Measurements from ENCODE around the gene SPINT3. TPM values are rescaled to one million over a fixed set of nuclear protein-coding genes. Genes with fewer than 3 reads are reported as not detected.

SPINT3 gene, protein sequence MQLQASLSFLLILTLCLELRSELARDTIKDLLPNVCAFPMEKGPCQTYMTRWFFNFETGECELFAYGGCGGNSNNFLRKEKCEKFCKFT
- total RNA-seq (ENCODE audit: unreplicated experiment): not detected
- long read RNA-seq: 0 reads

GRCh38 chr20:45515147-45515913, at the start of gene SPINT3:
SPINT3 (minus strand) TSS chr20:45515622; CDS start chr20:45515608, 14 bp downstream.
- H3K27ac Mint-ChIP-seq (ENCODE audit: unreplicated experiment): no peak within 1 kb of the TSS
- TF ChIP-seq, protein P1, sequence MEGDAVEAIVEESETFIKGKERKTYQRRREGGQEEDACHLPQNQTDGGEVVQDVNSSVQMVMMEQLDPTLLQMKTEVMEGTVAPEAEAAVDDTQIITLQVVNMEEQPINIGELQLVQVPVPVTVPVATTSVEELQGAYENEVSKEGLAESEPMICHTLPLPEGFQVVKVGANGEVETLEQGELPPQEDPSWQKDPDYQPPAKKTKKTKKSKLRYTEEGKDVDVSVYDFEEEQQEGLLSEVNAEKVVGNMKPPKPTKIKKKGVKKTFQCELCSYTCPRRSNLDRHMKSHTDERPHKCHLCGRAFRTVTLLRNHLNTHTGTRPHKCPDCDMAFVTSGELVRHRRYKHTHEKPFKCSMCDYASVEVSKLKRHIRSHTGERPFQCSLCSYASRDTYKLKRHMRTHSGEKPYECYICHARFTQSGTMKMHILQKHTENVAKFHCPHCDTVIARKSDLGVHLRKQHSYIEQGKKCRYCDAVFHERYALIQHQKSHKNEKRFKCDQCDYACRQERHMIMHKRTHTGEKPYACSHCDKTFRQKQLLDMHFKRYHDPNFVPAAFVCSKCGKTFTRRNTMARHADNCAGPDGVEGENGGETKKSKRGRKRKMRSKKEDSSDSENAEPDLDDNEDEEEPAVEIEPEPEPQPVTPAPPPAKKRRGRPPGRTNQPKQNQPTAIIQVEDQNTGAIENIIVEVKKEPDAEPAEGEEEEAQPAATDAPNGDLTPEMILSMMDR (IDR thresholded peaks at IDR 0.05; ENCODE audit: unreplicated experiment): no peak
- no peaks in the 10 kb centered on the region for H3K27me3 Mint-ChIP-seq (ENCODE audit: unreplicated experiment)
- no peaks in the 10 kb centered on the region for H3K9me3 Mint-ChIP-seq (ENCODE audit: unreplicated experiment)
- H3K4me3 Mint-ChIP-seq (ENCODE audit: unreplicated experiment): no peak within 1 kb of the TSS
- no peak for DNase-seq (ENCODE audit: low spot score)
- no peaks in the 10 kb centered on the region for H3K36me3 Mint-ChIP-seq (ENCODE audit: low read depth, unreplicated experiment)
- H3K4me1 Mint-ChIP-seq (ENCODE audit: unreplicated experiment): no peaks in the 10 kb centered on the region

- Mint-ChIP-seq H3K4me3 (ENCODE audit: unreplicated experiment) (no peak overlapping the region), H3K9me3 (ENCODE audit: unreplicated experiment) (peaks cover 4% of the 10 kb centered on the region), H3K4me1 (ENCODE audit: unreplicated experiment) (no peaks in the 10 kb centered on the region), H3K27me3 (ENCODE audit: unreplicated experiment) (peaks cover 2% of the 10 kb centered on the region), H3K27ac (ENCODE audit: unreplicated experiment) (no peak overlapping the region), H3K36me3 (ENCODE audit: low read depth, unreplicated experiment) (no peaks in the 10 kb centered on the region)
- no peak for DNase-seq (ENCODE audit: low spot score)
- TF ChIP-seq, protein P1 (IDR thresholded peaks at IDR 0.05; ENCODE audit: unreplicated experiment): no peak
Measured at GRCh38 chr20:45564760-45565276, 49.4 kb upstream of the SPINT3 start.

- Mint-ChIP-seq H3K36me3 (ENCODE audit: low read depth, unreplicated experiment) (no peaks in the 10 kb centered on the region), H3K27ac (ENCODE audit: unreplicated experiment) (no peak overlapping the region), H3K4me3 (ENCODE audit: unreplicated experiment) (no peak overlapping the region)
Measured at GRCh38 chr20:45555198-45555597, 39.8 kb upstream of the SPINT3 start.

GRCh38 chr20:45552456-45552855, 37.0 kb upstream of the SPINT3 start:
- peaks cover 2% of the 10 kb centered on the region for H3K27me3 Mint-ChIP-seq (ENCODE audit: unreplicated experiment)
- H3K4me1 Mint-ChIP-seq (ENCODE audit: unreplicated experiment): no peaks in the 10 kb centered on the region
- DNase-seq (ENCODE audit: low spot score): no peak
- H3K9me3 Mint-ChIP-seq (ENCODE audit: unreplicated experiment): no peaks in the 10 kb centered on the region
- H3K36me3 Mint-ChIP-seq (ENCODE audit: low read depth, unreplicated experiment): no peaks in the 10 kb centered on the region
- no peak overlapping the region for H3K4me3 Mint-ChIP-seq (ENCODE audit: unreplicated experiment)
- no peak overlapping the region for H3K27ac Mint-ChIP-seq (ENCODE audit: unreplicated experiment)
- TF ChIP-seq, protein P1 (IDR thresholded peaks at IDR 0.05; ENCODE audit: unreplicated experiment): no peak

More at GRCh38 chr20:45555198-45555597, 39.8 kb upstream of the SPINT3 start:
- H3K9me3 Mint-ChIP-seq (ENCODE audit: unreplicated experiment): no peaks in the 10 kb centered on the region
- H3K27me3 Mint-ChIP-seq (ENCODE audit: unreplicated experiment): no peaks in the 10 kb centered on the region
- TF ChIP-seq, protein P1 (IDR thresholded peaks at IDR 0.05; ENCODE audit: unreplicated experiment): no peak
- no peak for DNase-seq (ENCODE audit: low spot score)
- no peaks in the 10 kb centered on the region for H3K4me1 Mint-ChIP-seq (ENCODE audit: unreplicated experiment)

DNA sequence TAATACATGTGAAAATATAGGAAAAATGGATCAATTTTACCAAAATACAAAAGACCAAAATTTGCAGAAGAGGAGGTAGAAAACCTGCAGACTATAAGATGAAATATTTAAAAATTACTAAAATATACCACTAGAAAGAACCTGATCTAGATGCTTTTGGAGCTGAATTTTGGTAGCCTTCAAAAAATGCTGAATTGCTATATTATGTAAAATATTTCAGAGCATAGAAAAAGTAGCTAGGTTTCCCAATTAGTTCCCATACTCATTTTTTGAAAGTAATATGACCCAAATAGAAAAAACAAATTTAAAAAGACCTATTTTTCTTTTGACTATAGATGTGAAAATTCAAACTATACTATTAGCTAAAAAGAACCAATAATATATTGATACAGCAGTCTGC, 35.3 kb upstream of the SPINT3 start:
- Mint-ChIP-seq H3K9me3 (ENCODE audit: unreplicated experiment) (no peaks in the 10 kb centered on the region), H3K27me3 (ENCODE audit: unreplicated experiment) (peaks cover 2% of the 10 kb centered on the region), H3K27ac (ENCODE audit: unreplicated experiment) (no peak overlapping the region), H3K4me1 (ENCODE audit: unreplicated experiment) (no peaks in the 10 kb centered on the region), H3K4me3 (ENCODE audit: unreplicated experiment) (no peak overlapping the region), H3K36me3 (ENCODE audit: low read depth, unreplicated experiment) (no peaks in the 10 kb centered on the region)
- TF ChIP-seq, protein P1 (IDR thresholded peaks at IDR 0.05; ENCODE audit: unreplicated experiment): no peak
- no peak for DNase-seq (ENCODE audit: low spot score)
